HG02840 (cell line): ENCODE data around the gene YOD1.

ENCODE experiments used
- ATAC-seq: cut with Tn5 transposase; IDR thresholded peaks from one replicate; pipeline ENCODE4 v1.9.1; 2021; ENCODE audit warnings: mild to moderate bottlenecking, moderate library complexity, moderate number of reproducible peaks; ENCODE audit not compliant: unreplicated experiment, low FRiP score

The YOD1 gene

DNA sequence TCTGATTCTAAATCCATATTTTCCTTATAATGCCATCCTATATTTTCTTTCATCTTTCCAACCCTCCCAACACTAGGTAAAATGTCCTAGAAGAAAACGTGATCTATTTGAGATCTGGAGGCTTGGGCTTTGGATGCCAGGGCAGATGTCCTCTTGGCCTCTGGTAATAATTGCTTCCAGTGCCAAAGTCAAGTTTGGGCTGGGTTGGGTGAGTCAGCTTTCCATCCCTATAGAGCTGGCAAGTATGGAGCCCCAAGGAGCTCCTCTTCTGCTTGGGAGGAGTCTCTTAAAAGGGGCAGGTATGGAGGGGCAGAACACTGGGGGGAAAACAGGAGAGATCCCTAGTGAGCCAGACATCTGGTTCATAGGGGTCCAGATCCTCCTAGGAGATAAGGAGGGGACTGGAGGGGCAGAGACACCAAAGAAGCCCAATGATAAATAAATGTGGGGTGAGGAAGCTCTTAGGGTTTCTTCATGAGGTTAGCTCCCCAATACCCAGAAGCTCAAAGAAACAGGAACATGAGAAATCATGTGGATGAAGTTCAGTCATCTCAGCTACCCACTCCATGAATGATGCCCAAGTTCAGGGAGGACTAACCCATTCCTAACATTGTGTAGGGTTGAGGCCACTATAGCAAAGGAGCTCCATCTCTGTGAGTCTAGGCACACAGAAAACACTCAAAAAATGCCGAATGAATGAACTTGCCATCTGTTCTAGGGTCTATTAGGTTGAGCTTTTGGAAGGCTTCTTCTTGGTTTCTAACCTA lies 21.9 kb downstream of the YOD1 start:
- ATAC-seq: no peak

DNA sequence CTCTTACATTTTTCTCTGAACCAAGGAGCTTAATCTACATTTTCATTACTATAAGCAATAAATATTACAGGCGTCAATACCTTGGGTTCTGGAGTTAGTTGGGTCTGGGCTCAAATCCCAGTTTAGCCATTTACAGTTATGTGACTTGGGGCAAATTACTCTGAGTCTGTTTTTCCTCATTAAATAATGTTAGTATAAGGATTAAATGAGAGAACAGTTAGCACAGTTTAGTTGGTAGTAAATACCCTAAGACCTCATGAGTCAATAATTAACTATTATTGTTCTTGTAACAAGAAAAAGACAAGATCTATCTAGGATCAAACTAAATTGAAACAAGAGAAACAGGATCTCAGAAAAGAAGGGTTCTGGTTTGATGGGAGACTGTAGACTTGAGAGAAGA lies 23.1 kb downstream of the YOD1 start:
- no peak for ATAC-seq

DNA sequence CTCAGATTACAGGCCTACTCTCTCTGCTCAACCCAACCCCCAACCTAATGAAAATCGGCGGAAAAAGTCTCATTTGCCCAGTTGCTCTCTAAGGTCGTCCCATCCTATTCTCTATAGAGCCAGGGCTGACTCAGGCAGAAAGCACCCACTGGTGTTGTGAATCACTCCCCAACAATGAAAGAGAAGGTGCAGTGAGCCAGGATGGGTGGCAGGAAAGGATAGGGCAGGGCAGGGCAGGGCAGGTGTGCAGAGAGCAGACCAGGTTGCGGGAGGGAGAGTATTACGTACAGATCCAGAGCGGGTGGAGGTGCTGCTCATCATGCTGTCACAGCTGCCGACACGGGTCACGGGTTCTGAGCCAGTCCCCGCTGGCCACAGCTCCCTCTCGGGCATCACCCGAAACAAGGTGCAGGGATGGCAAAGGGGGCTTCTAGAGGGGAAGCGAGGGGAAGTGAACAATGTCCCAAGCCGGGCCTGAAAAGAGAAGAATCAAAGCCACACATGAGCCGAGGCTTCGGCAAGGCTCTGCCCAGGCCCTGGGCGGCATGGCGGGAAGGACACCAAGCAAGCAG lies 23.7 kb downstream of the YOD1 start:
- no peak for ATAC-seq

DNA sequence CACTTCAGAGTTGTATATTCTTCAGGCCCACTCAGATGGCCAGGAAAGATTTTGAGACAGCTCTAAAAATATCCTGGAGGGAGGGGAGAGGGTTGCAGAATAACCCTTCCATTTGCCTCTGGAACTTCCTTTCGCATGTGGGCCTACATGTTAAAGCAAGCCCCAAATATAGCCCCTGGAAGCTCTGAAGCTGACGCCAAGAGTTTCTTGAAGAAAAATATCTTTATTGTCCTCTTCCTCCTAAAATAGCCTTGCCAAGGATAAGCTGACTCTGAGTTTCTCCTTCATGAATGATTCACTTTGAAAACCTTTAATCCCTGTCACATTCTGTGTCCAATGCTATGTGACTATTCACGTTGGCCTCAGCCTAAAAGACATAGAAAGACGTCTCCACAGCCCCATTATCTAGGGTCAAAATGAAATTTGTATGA lies 24.9 kb downstream of the YOD1 start:
- no peak for ATAC-seq

DNA sequence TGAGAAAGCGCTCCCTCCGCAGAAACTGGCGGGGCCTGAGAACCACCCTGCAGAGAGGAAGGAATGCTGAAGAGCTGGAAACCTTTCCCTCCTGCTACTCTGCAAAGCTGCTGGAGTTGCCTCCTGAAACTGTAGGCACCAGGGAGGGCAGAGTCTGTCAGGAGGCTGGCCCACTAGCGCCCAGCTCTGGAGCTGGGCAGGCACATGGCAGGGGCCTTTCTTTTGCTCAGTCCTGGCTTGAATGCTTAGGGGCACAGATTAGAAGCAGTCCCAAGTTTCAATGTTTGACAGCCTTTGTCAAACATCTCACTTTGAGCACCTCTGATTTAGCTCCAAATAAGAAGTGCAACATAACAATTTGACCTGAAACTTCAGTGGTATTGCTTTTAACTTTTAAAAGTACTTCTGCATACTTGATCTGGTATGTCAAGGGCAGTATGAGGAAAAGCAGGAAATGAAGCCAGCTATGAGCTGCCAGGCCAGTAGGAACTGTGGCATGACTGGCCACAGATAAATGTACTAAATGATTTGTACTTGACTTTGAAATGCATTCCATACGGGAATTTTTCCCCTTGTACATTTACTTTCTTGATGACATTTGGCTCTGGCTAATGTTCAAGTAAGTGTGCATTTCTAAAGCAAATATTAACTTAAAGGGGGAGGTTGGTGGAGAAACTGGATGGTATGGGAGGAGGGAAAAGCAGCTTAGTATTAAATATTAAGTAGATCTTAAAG lies 25.7 kb downstream of the YOD1 start:
- no peak for ATAC-seq

DNA sequence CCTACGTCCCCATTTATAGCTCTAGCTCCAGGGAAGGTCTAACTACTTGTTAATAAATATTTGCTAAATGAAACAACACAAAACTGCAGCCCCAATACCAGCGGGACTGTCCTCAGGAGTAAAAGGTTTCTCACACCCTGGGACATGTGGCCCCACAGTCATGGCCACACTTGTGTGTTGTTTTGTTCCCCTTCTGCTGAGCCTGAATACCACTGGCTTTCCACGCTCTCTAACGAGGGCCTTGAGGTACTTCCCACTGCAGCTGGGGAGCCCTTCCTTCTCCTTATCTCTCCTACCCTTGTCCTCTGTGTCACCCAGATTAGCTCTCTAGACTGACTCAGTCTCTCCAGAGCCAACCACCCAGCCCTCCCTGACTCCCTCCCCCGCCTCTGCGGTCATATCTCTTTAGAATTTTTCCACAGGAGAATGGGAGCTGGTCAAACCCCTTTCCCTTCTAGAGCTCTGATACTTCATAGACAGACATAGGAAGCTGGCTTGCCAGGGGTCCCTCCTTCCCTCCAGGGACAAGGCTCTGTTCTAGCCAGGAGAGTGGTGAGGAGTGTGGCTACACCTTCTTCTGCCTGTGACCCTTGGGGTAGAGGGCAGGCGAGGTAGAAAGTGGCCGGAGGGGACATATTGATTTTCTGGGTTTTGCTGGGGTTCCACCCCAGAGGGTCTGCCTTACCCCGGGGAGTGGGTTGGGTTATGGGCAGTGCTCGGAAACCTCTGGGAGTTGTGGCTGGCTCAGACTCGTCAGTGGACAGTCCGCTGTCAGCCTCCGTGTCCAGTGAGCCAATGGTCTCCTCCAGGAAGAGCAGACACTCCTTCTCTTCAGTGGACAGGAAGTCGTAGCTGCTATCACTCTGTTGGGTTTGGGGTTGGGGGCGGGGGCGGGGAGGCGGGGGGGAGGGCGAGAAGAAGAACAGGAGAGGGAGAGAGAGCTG lies 26.5 kb downstream of the YOD1 start:
- ATAC-seq: no peak

DNA sequence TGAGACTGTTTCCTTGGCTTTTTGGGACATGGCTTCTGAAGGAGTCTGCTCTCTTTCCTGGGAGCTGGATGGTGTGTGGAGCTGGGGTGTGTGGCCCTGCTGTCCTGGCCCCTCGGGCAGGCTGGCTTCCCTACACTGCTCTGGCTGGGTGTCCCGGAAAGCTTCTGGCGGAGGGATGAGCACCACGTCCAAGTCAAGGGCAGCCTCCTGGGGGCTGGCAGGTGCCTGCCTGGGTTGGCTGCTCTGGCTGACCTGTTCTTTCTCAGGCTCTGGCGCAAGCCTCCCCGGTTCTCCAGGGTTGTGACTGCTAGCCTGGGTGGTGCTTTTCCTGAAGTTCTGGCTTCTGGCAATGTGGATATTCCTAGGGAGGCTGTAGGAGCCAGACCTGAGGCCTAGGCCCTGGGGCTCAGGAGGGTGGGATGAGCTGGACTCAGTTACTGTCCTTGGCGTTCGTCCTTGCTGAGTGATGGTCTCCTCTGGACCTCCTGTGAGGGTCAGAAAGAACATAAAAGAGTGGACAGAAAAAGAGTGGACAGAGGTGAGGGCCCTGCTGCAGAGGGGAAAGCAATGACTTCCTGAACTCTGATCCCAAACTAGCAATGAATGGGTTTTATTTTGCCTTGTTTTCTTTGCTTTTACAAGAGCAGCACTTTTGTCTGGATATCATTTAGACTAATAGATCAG lies 27.9 kb downstream of the YOD1 start:
- ATAC-seq: no peak

DNA sequence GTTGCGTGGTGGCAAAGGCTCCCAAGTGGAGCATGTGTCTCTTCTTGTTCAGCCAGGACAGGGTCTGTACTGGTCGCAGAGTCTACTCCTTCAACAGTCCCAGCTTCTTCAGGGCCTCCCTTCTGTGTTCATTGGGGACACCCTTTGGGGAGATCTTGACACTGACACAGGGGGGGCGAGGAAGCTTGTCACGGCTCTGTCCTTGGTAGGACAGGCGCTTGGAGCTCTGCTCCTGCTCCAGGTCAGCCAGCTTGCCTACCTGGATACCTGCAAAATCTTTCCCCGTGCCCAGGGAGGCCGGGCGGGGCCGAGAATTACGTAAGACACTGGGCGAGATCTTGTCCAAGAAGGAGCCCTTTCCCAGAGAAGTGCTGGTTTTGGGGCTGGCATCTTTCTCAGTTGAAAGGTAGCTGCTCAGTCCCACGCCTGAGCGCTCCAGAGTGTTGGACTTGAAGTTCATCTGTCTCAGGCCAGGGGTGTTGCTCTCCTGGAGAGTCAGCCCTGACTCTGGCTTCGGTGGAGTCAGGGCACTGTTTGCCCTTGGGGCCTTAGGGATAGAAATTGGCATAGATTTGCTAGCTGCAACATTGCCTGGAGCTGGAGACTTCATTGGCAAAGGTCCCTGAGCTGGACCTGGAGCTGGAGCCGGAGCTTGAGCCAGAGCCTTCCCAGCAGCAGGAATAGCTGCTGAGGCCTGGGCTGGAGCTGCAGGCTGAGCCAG lies 29.0 kb downstream of the YOD1 start:
- ATAC-seq: no peak

DNA sequence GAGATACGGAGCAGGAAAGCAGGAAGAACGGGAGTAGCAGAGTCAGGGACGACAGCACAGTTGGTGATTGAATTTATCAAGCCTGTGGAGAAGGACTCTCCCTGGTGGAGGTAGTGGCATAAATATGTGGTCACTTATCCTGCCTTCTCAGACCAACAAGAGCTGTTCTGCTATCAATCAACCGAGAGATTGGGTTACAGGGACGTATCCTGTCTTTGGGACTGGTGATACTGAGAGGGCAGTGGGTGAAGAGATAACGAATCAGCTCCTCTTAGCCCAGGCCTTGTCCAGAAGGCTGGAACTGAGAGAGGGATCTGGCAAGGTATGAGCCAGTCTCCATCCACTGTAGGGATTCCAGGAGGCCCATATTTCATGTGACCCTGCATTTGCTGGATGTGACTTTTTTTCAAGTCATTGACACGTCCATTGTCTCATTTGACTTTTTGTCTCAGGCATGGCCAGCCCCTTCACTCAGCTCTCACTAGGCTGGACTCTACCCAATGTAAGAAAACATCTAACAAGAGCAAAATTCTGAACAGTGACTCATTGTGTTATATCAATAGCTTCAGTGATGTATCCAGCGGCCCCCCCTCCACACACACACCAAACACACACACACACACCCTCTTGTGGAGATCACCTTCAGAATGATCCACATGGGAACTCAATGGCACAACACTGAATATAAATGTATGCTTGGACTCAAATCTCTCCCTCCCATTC lies 29.7 kb downstream of the YOD1 start:
- ATAC-seq: no peak

DNA sequence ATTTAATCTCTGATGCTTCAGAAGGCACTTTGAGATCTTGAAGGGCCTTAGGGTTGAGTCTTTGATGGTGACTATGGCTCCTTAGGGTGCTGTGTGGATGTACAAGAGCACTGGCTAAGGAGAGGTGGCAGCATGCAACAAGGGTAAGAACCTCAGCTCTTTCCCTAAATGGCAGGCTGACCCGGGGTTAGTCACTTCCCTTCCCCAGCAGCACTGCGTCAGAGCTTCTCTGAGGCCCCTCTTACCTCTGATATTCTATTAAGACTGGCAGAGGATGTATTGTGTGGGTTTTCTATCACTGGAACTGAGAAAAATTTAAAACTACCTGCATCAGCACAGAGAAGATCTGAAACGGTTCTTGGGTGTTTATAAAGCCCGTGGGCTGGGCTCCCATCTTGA lies 30.3 kb downstream of the YOD1 start:
- ATAC-seq: no peak

DNA sequence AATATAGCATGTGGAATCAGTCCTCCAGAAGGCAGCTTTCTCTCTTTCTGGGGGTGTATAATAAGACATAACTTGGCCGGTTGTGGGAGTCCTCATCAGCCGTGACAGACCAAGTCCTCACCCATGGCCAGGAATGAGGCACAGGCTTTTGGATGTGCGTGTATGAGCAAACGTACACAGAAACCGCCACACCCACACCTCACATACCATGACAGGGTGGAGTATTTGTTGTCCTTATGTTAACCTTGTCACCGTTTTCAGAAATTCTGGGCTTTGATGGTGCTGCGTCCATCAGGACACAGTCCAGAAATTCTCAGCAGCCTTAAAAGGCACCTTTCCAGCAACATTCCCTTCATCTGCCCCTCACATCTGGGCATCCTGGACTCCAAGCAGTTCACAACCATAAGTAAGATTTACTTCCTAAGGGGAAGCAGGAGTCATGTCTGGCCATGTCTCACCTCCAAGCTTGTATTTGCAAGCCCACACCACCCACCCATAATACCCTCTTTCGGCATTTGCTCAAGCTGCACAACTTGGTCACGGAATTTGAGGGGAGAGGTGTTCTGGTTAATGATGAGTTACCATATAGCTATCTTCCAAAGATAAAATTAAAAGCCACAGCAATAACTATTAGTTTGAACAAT lies 30.8 kb downstream of the YOD1 start:
- no peak for ATAC-seq

DNA sequence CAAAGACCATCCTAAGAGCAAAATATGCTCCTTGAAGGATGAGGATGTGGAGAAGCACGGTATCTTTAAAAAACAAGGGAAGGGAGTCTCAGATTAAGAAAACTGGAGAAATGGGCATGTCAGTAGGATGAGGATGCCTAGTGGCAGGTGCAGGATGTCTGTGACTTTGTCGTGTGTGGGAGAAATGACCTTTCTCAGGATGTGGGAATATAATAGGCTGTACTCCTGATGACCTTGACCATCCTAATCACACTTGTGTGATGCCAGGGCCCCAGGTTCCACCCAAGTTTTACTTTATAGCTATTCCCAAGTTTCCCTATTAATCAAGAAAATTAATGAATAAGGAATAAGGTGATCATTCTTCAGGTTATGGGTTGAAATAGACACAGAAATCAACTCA lies 31.3 kb downstream of the YOD1 start:
- ATAC-seq: no peak

DNA sequence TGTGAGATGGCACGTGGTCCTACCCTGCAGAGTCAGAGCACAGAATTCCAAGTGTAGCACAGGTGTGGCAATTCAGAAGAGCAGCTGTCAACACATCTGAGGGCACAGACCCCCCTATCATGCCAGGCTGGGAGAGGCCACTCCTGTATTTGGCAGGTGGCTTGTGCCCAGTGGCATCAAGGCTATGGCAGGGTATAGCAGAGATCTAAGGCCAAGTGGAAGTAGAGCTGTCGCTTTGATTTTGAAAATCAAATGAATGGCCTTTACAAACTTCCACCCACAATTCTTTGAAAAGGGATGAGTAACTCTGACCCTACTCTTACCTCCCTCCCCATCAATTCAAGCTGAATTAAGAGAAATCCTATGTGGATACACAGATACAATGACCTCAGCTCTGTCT lies 31.8 kb downstream of the YOD1 start:
- no peak for ATAC-seq

DNA sequence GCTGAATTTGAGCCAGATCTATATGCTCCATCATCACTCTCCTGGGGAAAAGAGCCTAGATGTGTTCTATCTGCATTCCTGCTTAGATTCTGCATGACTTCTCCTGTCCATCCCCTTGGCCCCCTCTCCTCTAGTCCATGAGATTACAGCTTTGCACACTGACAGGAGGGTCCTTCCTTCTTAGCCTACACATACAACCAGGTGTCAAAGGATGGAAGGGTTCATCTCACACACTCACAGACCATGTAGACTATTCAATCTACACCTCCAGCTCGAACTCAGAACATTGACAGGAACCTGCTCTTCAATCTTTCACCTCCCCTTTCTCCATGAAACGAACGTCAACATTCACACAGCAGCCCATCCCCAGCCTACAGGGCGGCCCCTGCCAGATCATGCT lies 32.3 kb downstream of the YOD1 start:
- no peak for ATAC-seq

DNA sequence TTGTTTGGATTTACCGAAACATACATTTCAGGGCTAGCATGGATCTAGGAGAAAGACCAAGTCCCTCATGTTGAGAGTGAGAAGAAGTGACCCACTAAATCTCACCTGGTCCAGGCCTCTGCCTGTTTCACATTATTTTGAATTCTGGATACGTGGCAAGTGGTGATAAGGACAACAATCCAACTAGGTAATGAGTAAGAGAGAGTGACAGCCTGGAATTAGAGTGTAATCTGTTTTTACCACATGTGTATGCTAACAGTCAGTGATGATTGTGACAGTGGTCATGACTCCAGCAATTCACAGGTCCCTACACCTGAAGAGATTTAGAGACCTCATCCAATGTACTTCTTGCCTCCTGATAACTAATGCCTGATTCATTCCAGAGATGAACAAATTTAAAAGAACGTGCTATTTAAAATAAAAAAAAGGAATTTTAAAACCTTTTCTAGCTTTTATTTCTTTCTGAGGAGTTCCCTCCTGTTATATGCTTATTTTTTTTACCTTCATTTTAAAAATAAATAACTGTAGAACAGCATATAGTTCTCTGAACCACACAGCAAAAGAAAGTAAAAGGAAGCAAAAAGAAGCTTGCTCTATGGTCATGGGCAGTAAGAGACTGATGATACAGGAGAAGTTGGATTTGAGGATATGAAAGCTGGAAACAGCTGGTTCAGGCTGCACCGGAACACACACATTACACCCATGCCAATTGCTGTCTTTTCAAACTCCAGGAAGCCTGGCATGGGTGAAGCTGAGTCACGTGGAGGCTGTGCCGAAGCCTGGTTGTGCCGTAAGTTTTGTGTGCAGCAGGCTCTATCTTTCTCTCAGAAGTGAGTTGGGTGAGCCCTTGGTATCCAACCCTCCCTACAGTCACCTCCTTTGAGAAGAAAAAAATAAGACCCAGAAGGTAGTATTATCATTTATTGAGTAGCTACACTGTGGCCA lies 33.1 kb downstream of the YOD1 start:
- no peak for ATAC-seq

DNA sequence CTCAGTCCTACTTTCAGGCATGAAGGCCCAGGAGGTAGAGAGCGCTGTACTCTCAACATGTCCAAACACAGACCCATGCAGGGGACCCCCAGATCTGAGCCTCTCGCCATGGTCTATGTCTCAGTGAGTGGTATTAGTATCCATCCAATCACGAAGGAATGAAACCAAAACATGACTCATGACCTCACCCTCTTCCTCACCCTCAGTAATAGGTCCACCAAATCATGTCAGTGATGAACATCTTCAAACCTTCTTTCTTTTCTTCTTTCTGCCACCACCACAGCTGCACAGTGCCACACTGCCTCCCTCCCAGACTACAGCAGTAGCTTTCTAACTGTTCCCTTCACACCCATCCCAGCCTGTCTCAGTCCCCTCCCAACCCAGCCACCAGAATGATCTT lies 35.2 kb downstream of the YOD1 start:
- ATAC-seq: no peak

DNA sequence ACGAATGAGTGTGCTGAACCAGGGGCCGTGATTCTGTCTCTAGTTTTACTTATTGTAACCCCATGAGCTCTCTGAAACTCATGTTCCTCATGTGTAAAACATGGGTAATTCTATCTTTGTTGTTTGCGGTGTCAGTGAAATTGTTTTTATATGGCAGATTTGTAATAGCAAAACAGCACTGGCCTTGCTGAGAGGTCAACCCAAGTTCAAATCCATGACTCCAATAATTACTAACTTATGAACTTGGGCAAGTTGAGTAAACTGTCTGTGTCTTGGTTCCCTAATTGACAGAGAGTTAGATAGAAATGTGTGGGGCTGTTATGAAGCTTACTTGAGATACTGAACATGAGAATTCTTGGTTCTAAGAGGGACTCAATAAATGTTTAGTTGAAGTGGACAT lies 36.3 kb downstream of the YOD1 start:
- no peak for ATAC-seq
